ENCODE results near the gene BHLHE40. TPM values are rescaled to one million over a fixed set of nuclear protein-coding genes. Genes with fewer than 3 reads are reported as not detected.
A peak's percentile ranks its signal among the peaks of the same experiment; 100 is the strongest.

Gene BHLHE40
- 33.9 TPM for total RNA-seq
- long read RNA-seq, transcript BHLHE40-201 (5 exons, 3,473 nt), result major isoform, 30 of 50 reads
- long read RNA-seq, partial matches to known transcripts, result 19 of 50 reads
- long read RNA-seq, other reads (novel, unspliced or antisense), result 1 of 50 reads

DNA sequence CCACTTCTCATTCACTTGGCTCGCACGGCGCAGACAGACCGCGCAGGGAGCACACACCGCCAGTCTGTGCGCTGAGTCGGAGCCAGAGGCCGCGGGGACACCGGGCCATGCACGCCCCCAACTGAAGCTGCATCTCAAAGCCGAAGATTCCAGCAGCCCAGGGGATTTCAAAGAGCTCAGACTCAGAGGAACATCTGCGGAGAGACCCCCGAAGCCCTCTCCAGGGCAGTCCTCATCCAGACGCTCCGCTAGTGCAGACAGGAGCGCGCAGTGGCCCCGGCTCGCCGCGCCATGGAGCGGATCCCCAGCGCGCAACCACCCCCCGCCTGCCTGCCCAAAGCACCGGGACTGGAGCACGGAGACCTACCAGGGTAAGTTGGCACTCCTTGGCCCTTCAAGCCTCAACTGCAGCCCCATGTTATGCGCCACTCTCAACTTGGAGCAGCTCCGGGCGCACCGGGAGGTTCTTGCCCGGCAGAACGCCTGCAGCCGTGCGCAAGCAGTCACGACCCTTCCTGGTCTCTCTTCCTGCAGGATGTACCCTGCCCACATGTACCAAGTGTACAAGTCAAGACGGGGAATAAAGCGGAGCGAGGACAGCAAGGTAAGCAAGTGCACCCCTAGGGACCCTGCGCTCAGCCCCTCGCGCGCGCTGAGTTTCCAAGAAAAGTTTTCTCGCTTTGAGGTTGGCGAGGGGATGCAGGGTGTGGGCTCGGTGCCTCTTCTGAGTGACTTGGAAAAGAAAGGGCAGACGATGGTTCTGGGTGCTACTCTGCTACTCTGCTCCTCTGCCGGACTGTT lies at the start of gene BHLHE40:
TSS of gene BHLHE40 (plus strand) at position 10 of the 801 bp plus-strand sequence. CDS start at position 292, 282 bp downstream.
- Histone ChIP-seq H3K27me3 (ENCODE audit: low read depth) (no peaks in the 10 kb centered on the region), H3K9me3 (replicated peaks) (no peaks in the 10 kb centered on the region), H3K4me3 (peak within 1 kb of the TSS; percentile 98), H3K27ac (replicated peaks) (peak within 1 kb of the TSS; percentile 100), H3K4me1 (peaks cover 67% of the 10 kb centered on the region), H3K36me3 (peaks cover 23% of the 10 kb centered on the region)
- peak; percentile 46 for DNase-seq
- intact Hi-C loops (cut with micrococcal nuclease), result loop anchor here (5.0 to 10.0 kb wide), 3 partner anchors 48 to 265 kb away; no protein-coding TSS in a partner anchor
- TF ChIP-seq, protein P1, sequence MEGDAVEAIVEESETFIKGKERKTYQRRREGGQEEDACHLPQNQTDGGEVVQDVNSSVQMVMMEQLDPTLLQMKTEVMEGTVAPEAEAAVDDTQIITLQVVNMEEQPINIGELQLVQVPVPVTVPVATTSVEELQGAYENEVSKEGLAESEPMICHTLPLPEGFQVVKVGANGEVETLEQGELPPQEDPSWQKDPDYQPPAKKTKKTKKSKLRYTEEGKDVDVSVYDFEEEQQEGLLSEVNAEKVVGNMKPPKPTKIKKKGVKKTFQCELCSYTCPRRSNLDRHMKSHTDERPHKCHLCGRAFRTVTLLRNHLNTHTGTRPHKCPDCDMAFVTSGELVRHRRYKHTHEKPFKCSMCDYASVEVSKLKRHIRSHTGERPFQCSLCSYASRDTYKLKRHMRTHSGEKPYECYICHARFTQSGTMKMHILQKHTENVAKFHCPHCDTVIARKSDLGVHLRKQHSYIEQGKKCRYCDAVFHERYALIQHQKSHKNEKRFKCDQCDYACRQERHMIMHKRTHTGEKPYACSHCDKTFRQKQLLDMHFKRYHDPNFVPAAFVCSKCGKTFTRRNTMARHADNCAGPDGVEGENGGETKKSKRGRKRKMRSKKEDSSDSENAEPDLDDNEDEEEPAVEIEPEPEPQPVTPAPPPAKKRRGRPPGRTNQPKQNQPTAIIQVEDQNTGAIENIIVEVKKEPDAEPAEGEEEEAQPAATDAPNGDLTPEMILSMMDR (IDR thresholded peaks at IDR 0.05; ENCODE audit: borderline replicate concordance), result no peak

DNA sequence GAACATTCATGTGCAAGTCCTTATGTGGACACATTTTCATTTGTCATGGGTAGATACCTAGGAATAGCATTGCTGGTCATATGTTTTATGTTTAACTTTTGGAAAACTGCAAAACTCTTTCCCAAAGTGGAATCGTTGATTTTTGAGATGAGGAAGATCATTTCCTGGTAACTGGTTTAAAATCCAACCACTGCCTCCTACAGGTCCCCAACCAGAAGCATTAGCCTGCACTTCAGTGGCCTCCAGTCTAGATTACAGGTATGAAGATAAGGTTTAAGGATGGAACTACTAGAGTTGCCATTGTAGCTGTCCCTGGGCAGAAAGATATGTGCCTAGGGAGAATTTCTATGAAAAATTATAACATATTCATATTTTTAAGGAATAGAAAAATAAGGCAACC lies 48.7 kb upstream of the BHLHE40 start:
- intact Hi-C loops (cut with micrococcal nuclease), result no loop called here
- DNase-seq, result no peak
- Histone ChIP-seq H3K4me1 (no peaks in the 10 kb centered on the region), H3K9me3 (replicated peaks) (no peaks in the 10 kb centered on the region), H3K27me3 (ENCODE audit: low read depth) (no peaks in the 10 kb centered on the region), H3K27ac (replicated peaks) (no peak overlapping the region), H3K4me3 (no peak overlapping the region), H3K36me3 (no peaks in the 10 kb centered on the region)
- TF ChIP-seq, protein P1 (IDR thresholded peaks at IDR 0.05; ENCODE audit: borderline replicate concordance), result no peak

DNA sequence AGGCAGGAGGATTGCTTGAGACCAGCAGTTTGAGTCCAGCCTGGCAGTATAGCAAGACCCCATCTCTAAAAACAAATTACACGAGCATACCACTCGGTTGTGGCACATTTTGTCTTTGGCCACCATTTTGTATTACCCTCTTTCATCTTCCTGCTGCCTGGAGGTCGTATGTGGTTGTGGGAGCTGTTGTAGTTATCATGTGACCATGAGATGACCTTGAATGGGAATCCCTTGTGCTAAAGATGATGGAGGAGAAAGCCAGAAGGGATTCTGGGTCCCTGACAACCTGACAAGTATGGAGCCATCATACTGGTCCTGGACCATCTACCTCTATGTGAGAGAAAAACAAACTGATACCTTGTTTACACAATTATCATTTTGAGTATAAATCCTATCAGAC lies 45.2 kb upstream of the BHLHE40 start:
- no peak for DNase-seq
- no peak overlapping the region for H3K4me3 ChIP-seq
- no peak overlapping the region for H3K27ac ChIP-seq (replicated peaks)
- no peaks in the 10 kb centered on the region for H3K4me1 ChIP-seq
- H3K9me3 ChIP-seq (replicated peaks), result no peaks in the 10 kb centered on the region
- TF ChIP-seq, protein P1 (IDR thresholded peaks at IDR 0.05; ENCODE audit: borderline replicate concordance), result no peak
- intact Hi-C loops (cut with micrococcal nuclease), result no loop called here
- H3K27me3 ChIP-seq (ENCODE audit: low read depth), result no peaks in the 10 kb centered on the region
- H3K36me3 ChIP-seq, result no peaks in the 10 kb centered on the region

DNA sequence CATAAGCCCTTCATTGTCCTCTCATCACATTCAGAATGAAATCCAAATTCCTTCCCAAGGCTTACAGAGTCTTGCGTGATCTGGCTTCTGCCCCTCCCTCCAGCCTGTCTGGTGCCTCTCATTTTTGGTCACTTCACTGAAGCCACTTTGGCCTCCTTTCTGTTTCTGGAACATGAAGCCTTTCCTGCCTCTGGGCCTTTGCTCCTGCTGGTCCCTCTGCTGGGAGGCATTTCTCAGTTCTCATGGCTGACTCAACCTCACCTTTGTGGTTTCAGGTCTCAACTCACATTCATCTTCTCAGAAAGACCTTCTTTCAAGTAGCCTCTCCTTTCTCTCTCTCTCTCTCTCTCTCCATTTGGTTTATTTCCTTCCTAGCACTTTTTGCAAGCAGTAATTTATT lies 43.9 kb upstream of the BHLHE40 start:
- Histone ChIP-seq H3K27me3 (ENCODE audit: low read depth) (no peaks in the 10 kb centered on the region), H3K36me3 (no peaks in the 10 kb centered on the region), H3K4me3 (no peak overlapping the region), H3K4me1 (no peaks in the 10 kb centered on the region), H3K27ac (replicated peaks) (no peak overlapping the region), H3K9me3 (replicated peaks) (no peaks in the 10 kb centered on the region)
- intact Hi-C loops (cut with micrococcal nuclease), result no loop called here
- DNase-seq, result no peak
- TF ChIP-seq, protein P1 (IDR thresholded peaks at IDR 0.05; ENCODE audit: borderline replicate concordance), result no peak

DNA sequence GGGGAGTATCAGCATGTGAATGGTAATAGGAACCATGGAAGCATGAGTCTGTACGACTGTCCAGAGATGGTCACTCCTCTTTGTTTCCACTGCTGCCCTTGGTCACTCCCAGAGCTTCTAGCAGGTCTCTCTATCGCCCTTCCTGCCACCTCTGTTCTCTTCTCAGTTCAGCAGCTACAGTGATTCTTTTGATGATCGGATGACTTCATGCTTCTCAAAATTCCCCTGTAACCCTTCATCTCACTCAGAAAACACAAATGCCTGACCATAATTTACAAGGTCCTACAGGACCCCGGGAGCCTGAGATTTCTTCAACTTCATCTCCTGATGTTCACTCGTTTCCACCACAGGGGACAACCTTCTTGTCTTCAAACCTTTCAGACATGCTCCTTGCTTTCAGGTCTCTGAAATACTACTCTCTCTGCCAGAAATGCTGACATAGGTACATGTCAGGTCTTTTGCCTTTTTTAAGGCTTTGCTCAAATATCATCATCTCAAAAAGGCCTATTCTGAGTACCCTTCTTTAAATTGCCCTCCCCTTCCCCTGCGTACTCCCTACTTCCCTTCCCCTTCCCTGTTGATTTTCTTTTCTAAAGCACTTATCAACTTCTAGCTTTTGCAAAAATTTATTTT lies 42.1 kb upstream of the BHLHE40 start:
- H3K4me1 ChIP-seq, result no peaks in the 10 kb centered on the region
- TF ChIP-seq, protein P1 (IDR thresholded peaks at IDR 0.05; ENCODE audit: borderline replicate concordance), result no peak
- DNase-seq, result no peak
- no peak overlapping the region for H3K4me3 ChIP-seq
- H3K27me3 ChIP-seq (ENCODE audit: low read depth), result no peaks in the 10 kb centered on the region
- H3K9me3 ChIP-seq (replicated peaks), result no peaks in the 10 kb centered on the region
- H3K36me3 ChIP-seq, result no peaks in the 10 kb centered on the region
- H3K27ac ChIP-seq (replicated peaks), result no peak overlapping the region
- intact Hi-C loops (cut with micrococcal nuclease), result no loop called here
